IPS-20b (cell line): ENCODE data around the gene PRKCB.
"Not testable (repeated sequence)": the region's sequence is repeated elsewhere in the genome, so short reads cannot be mapped to it uniquely, and the experiment has no call there.

ENCODE experiments used
- H3K27ac ChIP-seq: one replicate; pipeline ENCODE4 v1.5.1; 2013; ENCODE audit warnings: low read length
- H3K27me3 ChIP-seq: 2 replicates; pipeline ENCODE4 v1.6.1; 2013; ENCODE audit warnings: mild to moderate bottlenecking, low read length, inconsistent platforms; ENCODE audit not compliant: insufficient read depth
- H3K36me3 ChIP-seq: 2 replicates; pipeline ENCODE4 v1.6.1; 2013; ENCODE audit warnings: low read depth, mild to moderate bottlenecking, inconsistent platforms, low read length, moderate library complexity; ENCODE audit not compliant: insufficient read depth
- H3K4me1 ChIP-seq: 2 replicates; pipeline ENCODE4 v1.6.1; 2013; ENCODE audit warnings: mild to moderate bottlenecking, control low read depth, inconsistent platforms, low read length, moderate library complexity; ENCODE audit not compliant: insufficient read depth
- H3K4me3 ChIP-seq: 2 replicates; pipeline ENCODE4 v1.5.1; 2013; ENCODE audit warnings: mild to moderate bottlenecking, low read length, inconsistent platforms
- H3K9ac ChIP-seq: 2 replicates; pipeline ENCODE4 v1.6.1; 2013; ENCODE audit warnings: low read depth, mild to moderate bottlenecking, inconsistent platforms, low read length, moderate library complexity
- H3K9me3 ChIP-seq: 2 replicates; pipeline ENCODE4 v1.6.1; 2013; ENCODE audit warnings: mild to moderate bottlenecking, low read depth, low read length, inconsistent platforms; ENCODE audit not compliant: insufficient read depth

Gene PRKCB

DNA sequence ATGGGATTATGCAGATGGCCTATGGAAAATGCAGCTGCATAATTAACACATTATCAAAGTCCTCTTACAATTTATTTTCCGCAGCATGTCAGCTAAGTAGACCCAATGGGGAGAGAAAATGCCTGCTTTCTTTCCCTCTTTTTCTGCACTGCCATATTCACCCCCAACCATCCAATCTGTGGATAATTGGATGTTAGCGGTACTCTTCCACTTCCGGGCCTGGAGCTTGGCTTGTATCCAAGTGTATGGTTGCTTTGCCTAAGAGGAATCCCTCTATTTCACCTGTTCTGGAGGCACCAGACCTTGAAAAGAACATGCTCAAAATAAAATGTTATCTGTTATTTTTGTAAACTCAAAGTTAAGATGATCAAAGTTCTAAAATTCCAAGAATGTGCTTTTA lies 379.2 kb downstream of the PRKCB start:
- Histone ChIP-seq H3K4me3 (no peak overlapping the region), H3K9ac (no peak overlapping the region), H3K36me3 (no peaks in the 10 kb centered on the region)

GRCh38 chr16:24216961-24217360 lies 381.2 kb downstream of the PRKCB start:
- Histone ChIP-seq H3K9me3 (no peaks in the 10 kb centered on the region), H3K9ac (no peak overlapping the region), H3K4me1 (peaks cover 7% of the 10 kb centered on the region; the same call in 1 of the 2 replicates), H3K27ac (no peak overlapping the region), H3K4me3 (no peak overlapping the region), H3K27me3 (no peaks in the 10 kb centered on the region), H3K36me3 (no peaks in the 10 kb centered on the region)

More for the DNA sequence above, 379.2 kb downstream of the PRKCB start:
- Histone ChIP-seq H3K4me1 (peaks cover 7% of the 10 kb centered on the region; the same call in 1 of the 2 replicates), H3K27ac (no peak overlapping the region), H3K9me3 (no peaks in the 10 kb centered on the region), H3K27me3 (no peaks in the 10 kb centered on the region)

GRCh38 chr16:24217461-24217860 lies 381.7 kb downstream of the PRKCB start:
- Histone ChIP-seq H3K36me3 (no peaks in the 10 kb centered on the region), H3K9me3 (no peaks in the 10 kb centered on the region), H3K4me3 (no peak overlapping the region), H3K9ac (no peak overlapping the region), H3K4me1 (peaks cover 7% of the 10 kb centered on the region; the same call in 1 of the 2 replicates), H3K27ac (no peak overlapping the region), H3K27me3 (no peaks in the 10 kb centered on the region)

DNA sequence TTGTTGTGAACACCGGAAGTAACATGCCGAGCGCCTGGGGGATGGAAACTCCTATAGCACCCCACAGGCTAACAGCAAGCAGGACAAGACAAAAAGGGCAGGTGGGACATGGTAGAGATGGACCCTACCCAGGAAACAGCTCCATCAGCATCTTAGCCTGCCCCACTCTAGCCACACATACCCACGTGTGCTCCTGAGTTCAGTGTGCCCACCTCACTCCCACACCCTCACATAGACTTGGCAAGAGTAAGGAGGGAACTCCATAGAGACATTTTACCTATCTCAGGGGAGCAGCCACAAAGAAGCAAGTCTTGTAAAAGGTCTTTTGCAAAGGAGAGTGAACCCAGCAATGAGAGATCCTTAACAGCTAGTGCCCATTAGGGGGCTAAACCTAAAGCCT lies 382.5 kb downstream of the PRKCB start:
- no peaks in the 10 kb centered on the region for H3K27me3 ChIP-seq
- H3K36me3 ChIP-seq, result no peaks in the 10 kb centered on the region
- no peak overlapping the region for H3K9ac ChIP-seq
- H3K27ac ChIP-seq, result no peak overlapping the region
- no peak overlapping the region for H3K4me3 ChIP-seq
- peaks cover 7% of the 10 kb centered on the region; the same call in 1 of the 2 replicates for H3K4me1 ChIP-seq
- no peaks in the 10 kb centered on the region for H3K9me3 ChIP-seq

DNA sequence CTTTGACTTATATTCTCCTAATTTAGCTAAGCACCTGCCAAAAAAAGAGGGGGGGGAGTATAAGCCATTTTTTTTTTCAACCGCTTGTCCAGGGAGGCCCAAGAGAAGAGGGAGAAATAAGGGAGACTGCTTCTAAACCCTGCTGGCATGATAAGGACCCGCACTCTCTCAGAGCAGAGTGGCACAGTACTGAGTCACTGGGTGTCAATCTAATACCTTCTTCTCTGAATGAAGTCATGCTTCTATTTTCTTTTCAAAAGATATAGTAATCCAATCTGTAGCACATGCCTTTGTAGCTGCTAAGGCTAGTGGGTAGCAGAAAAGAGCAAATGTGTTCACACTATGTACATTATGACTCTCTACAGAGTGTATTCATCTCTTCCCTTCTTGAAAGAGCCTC lies 385.4 kb downstream of the PRKCB start:
- no peaks in the 10 kb centered on the region for H3K36me3 ChIP-seq
- H3K9me3 ChIP-seq, result no peaks in the 10 kb centered on the region
- no peaks in the 10 kb centered on the region for H3K27me3 ChIP-seq
- H3K9ac ChIP-seq, result no peak overlapping the region
- H3K4me1 ChIP-seq, result no peaks in the 10 kb centered on the region
- no peak overlapping the region for H3K4me3 ChIP-seq
- no peak overlapping the region for H3K27ac ChIP-seq

- H3K4me1 ChIP-seq, result no peaks in the 10 kb centered on the region
- H3K4me3 ChIP-seq, result no peak overlapping the region
- no peaks in the 10 kb centered on the region for H3K36me3 ChIP-seq
- no peaks in the 10 kb centered on the region for H3K27me3 ChIP-seq
- no peak overlapping the region for H3K9ac ChIP-seq
- H3K9me3 ChIP-seq, result no peaks in the 10 kb centered on the region
- no peak overlapping the region for H3K27ac ChIP-seq
Measured at GRCh38 chr16:24228514-24228913, 392.7 kb downstream of the PRKCB start.

DNA sequence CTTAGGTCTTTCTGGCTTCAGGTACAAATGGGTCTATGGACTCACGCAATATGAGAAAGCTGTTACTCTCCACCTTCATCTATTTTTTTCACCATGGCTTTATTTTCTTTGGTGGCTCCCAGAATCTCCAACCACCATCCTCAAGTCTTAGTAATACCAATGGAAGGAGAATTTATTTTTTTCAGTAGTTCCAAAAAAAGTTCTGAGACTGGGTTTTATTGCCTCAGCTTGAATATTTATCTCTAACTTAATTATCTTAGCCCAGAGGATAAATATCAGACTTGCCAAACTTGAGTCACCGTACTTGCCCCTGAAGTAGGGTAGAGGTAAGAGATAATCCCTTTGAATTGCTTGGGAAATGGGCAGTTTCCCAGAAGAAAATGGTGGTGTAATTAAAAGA lies 397.2 kb downstream of the PRKCB start:
- no peaks in the 10 kb centered on the region for H3K4me1 ChIP-seq
- no peaks in the 10 kb centered on the region for H3K36me3 ChIP-seq
- H3K27me3 ChIP-seq, result no peaks in the 10 kb centered on the region
- no peak overlapping the region for H3K4me3 ChIP-seq
- H3K27ac ChIP-seq, result no peak overlapping the region
- peaks cover 5% of the 10 kb centered on the region; the same call in 1 of the 2 replicates for H3K9me3 ChIP-seq
- no peak overlapping the region for H3K9ac ChIP-seq

DNA sequence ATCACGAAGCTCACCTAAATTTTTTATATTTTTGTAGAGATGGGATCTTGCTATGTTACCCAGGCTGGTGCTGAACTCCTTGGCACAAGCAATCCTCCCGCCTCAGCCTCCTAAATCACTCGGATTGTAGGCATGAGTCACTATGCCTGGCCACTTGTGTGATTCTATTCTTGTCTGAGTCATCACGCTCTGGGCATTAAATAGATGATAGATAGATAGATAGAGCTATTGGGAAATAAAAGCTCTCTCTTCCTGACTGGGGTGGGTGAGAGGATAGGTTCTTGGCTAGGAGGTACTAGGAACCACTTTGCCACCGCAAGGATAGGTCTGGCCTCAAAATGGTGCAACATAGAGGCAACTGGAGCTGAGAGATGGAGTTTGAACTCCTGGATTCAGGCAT lies 399.0 kb downstream of the PRKCB start:
- Histone ChIP-seq H3K27me3 (no peaks in the 10 kb centered on the region), H3K36me3 (no peaks in the 10 kb centered on the region), H3K4me1 (no peaks in the 10 kb centered on the region), H3K9ac (no peak overlapping the region), H3K27ac (no peak overlapping the region), H3K4me3 (no peak overlapping the region), H3K9me3 (peaks cover 8% of the 10 kb centered on the region; the same call in 1 of the 2 replicates)

DNA sequence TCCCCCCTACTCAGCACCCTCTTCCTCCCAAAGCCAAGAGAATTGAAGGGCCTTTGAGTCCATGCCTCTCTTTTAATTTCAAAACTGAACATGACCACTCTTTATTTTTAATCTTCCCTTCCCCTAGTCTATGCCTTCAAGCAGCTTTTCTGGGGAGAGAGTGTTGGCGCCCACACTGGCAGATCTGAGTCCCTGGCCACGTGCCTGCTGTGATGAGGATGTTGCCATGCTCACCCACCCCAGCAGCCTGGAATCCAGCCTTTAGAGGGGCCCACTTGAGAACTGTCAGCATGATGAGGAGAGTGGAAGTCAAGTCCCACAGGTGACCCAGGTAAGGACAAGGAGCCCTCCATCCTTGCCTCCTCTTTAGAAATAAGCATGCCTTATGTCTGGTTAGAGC lies 400.0 kb downstream of the PRKCB start:
- H3K9ac ChIP-seq, result no peak overlapping the region
- H3K9me3 ChIP-seq, result peaks cover 8% of the 10 kb centered on the region; the same call in 1 of the 2 replicates
- H3K27ac ChIP-seq, result no peak overlapping the region
- H3K27me3 ChIP-seq, result no peaks in the 10 kb centered on the region
- no peaks in the 10 kb centered on the region for H3K36me3 ChIP-seq
- no peak overlapping the region for H3K4me3 ChIP-seq
- H3K4me1 ChIP-seq, result no peaks in the 10 kb centered on the region

GRCh38 chr16:24238846-24239245 lies 403.1 kb downstream of the PRKCB start:
- H3K9ac ChIP-seq, H3K27ac ChIP-seq, H3K4me1 ChIP-seq, H3K4me3 ChIP-seq, H3K36me3 ChIP-seq, H3K27me3 ChIP-seq, H3K9me3 ChIP-seq: not testable (repeated sequence)

DNA sequence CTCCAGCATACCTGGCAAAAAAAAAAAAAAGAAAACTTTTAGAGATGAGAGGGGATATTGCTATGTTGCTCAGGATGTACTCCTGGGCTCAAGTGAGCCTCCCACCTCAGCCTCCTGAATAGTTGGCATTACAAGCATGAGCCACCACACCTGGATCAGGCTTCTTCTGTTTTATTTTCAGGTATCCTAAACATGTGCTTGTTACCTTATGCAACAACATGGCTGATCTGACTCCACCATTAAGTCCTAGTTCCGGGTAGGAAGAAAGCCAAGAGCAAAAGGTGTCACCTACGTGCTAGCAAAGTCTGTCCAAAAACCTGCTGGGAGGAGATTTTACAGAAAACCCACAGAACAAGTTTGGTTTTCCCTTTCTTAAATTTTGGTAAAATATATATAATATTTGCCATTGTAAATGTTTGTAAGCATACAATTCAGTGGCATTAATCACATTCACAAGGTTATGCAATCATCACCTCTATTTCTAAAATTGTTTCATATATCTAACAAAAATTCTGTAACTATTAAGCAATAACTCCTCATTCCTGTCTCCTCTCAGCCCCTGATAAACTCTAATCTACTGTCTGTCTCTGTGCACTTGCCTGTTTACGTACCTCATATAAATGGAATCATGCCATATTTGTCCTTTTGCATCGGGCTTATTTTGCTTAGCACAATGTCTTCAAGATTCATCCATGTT lies 411.3 kb downstream of the PRKCB start:
- no peaks in the 10 kb centered on the region for H3K9me3 ChIP-seq
- H3K27me3 ChIP-seq, result no peaks in the 10 kb centered on the region
- H3K36me3 ChIP-seq, result no peaks in the 10 kb centered on the region
- no peak overlapping the region for H3K9ac ChIP-seq
- H3K4me3 ChIP-seq, result no peak overlapping the region
- no peak overlapping the region for H3K27ac ChIP-seq
- no peaks in the 10 kb centered on the region for H3K4me1 ChIP-seq

DNA sequence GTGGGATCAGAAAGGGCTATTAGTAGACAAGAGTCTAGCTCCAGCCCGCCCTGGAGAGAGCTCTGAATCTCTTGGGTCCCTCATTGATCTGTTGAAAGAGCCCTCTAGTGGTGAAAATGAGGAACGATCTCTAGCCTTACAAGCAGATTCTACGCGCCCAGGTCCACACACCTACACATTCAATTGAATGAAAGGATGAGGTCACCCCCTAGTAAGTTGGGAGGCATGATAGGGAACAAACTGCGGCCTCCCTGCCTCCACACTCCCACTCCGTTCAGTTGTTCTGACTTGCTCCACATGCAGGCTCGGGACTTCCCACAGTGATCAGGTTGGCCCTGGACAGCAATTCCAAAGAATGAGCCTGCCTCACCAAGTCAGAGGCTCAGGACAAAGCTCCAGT lies 417.4 kb downstream of the PRKCB start:
- Histone ChIP-seq H3K4me1 (0 out of 2 replicates have a peak, but pooled peaks cover 3% of the 10 kb centered on the region), H3K9ac (no peak overlapping the region), H3K4me3 (no peak overlapping the region), H3K9me3 (no peaks in the 10 kb centered on the region), H3K27ac (no peak overlapping the region), H3K36me3 (no peaks in the 10 kb centered on the region), H3K27me3 (peaks cover 50% of the 10 kb centered on the region)
